Panc1 (cell line): ENCODE results near the gene HDDC2. TPM values are rescaled to one million over a fixed set of nuclear protein-coding genes. Genes with fewer than 3 reads are reported as not detected.

ENCODE experiments used
- ATAC-seq: fragments of 200-7000 bp; cut with Tn5 transposase; 2 replicates; pipeline ENCODE4 v1.9.1; 2020; ENCODE audit warnings: mild to moderate bottlenecking, moderate library complexity
- BruUV-seq: library from RNA; stranded (reverse); fragments of 400-500 nt; replicated peaks from 2 replicates; lab custom pipeline; 2021; lab: Mats Ljungman, UMichigan
- CTCF ChIA-PET: fragments of 300-600 bp; sonication (Branson Sonifier 250); formaldehyde crosslinking; loops from one replicate; lab custom pipeline; 2022; ENCODE audit warnings: antibody characterized with exemption; lab: Charles Lee
- POLR2A ChIA-PET: fragments of 300-600 bp; sonication (Branson Sonifier 250); formaldehyde crosslinking; loops from one replicate; lab custom pipeline; 2022; ENCODE audit warnings: antibody characterized with exemption; lab: Charles Lee
- DNase-seq: peaks from one replicate; pipeline ENCODE4 v3.0.0-alpha.2; 2010; ENCODE audit warnings: low read depth, low spot score
- H3K27ac ChIP-seq: 2 replicates; pipeline ENCODE4 v1.5.1; 2011; ENCODE audit warnings: mild to moderate bottlenecking, low read length, inconsistent platforms
- H3K27me3 ChIP-seq: fragments of 200-500 bp; sonication (Bioruptor generic); 2 replicates; pipeline ENCODE4 v1.6.0; 2014; ENCODE audit warnings: low read length, inconsistent platforms; ENCODE audit not compliant: control insufficient read depth, insufficient read depth
- H3K36me3 ChIP-seq: fragments of 200-500 bp; sonication (Bioruptor generic); 2 replicates; pipeline ENCODE4 v1.5.1; 2014; ENCODE audit warnings: inconsistent platforms, mild to moderate bottlenecking, low read length, moderate library complexity; ENCODE audit not compliant: control insufficient read depth, insufficient read depth
- H3K4me1 ChIP-seq: 2 replicates; pipeline ENCODE4 v1.5.1; 2011; ENCODE audit warnings: inconsistent platforms, mild to moderate bottlenecking, low read length, moderate library complexity; ENCODE audit not compliant: control insufficient read depth, insufficient read depth
- H3K4me3 ChIP-seq, 2 experiments: 2 replicates each; pipeline ENCODE4 v1.5.1; 2011 to 2012; ENCODE audit warnings: low read depth in 2 of 2, low read length in 2 of 2, mild to moderate bottlenecking in 2 of 2, inconsistent platforms in 1 of 2, moderate library complexity in 1 of 2
- H3K9me3 ChIP-seq: fragments of 200-500 bp; sonication (Bioruptor generic); 2 replicates; pipeline ENCODE4 v1.5.1; 2014; ENCODE audit warnings: low read depth, mild to moderate bottlenecking, inconsistent platforms, low read length, moderate library complexity; ENCODE audit not compliant: control insufficient read depth, insufficient read depth
- CTCF ChIP-seq: fragments of 450-650 bp; IDR thresholded peaks from 2 replicates; pipeline ENCODE4 v1.5.1; 2017; ENCODE audit warnings: mild to moderate bottlenecking
- POLR2AphosphoS5 ChIP-seq: IDR thresholded peaks from 2 replicates; pipeline ENCODE4 v1.6.1; 2012; ENCODE audit warnings: mild to moderate bottlenecking, low read depth, low read length, moderate library complexity
- REST ChIP-seq, 2 experiments: IDR thresholded peaks; 2 replicates each; pipeline ENCODE4 v1.6.1; 2011 to 2012; ENCODE audit warnings: low read depth in 2 of 2, control low read depth in 1 of 2, low read length in 1 of 2, mild to moderate bottlenecking in 1 of 2, moderate library complexity in 1 of 2; ENCODE audit not compliant: insufficient read depth in 1 of 2
- SIN3A ChIP-seq: IDR thresholded peaks from 2 replicates; pipeline ENCODE4 v1.6.1; 2012; ENCODE audit warnings: low read depth, mild to moderate bottlenecking, low read length, moderate library complexity, borderline replicate concordance; ENCODE audit not compliant: insufficient read depth
- TCF7L2 ChIP-seq: IDR thresholded peaks from 2 replicates; pipeline ENCODE4 v1.6.1; 2011; ENCODE audit warnings: mild to moderate bottlenecking, low read depth, low read length, inconsistent platforms
- in situ Hi-C: cut with HindIII; loops from 2 replicates; pipeline ENCODE4 v1.10.0; 2016; ENCODE audit warnings: low sequenced_read_pairs, low pct_unique_long_range_greater_than_20kb
- intact Hi-C: fragments of 100-400 bp; cut with micrococcal nuclease; formaldehyde crosslinking; loops from one replicate; pipeline ENCODE4 v1.10.0; 2022; ENCODE audit not compliant: unreplicated experiment
- total RNA-seq: library from RNA; stranded (reverse); gene quantifications from one replicate; pipeline ENCODE4 v1.2.1, GENCODE V29; 2021; ENCODE audit not compliant: unreplicated experiment

Gene HDDC2
- total RNA-seq, 1 experiment from 2014 or later = 88.8 TPM

GRCh38 chr6:125296471-125296870, 5.3 kb downstream of the HDDC2 start:
- intact Hi-C loops = no loop called here
- Histone ChIP-seq H3K36me3 (peaks cover 57% of the 10 kb centered on the region), H3K4me3 (no peak overlapping the region), H3K9me3 (no peaks in the 10 kb centered on the region), H3K4me1 (peaks cover 13% of the 10 kb centered on the region), H3K27ac (no peak overlapping the region), H3K27me3 (no peaks in the 10 kb centered on the region)
- ATAC-seq (no peak), DNase-seq (no peak)
- TF ChIP-seq POLR2AphosphoS5 (no peak), TCF7L2 (no peak), CTCF (no peak), SIN3A (no peak)
- BruUV-seq = no TSS peak
- ChIA-PET CTCF (no interaction called here), POLR2A (no interaction called here)
- in situ Hi-C loops = no loop called here

GRCh38 chr6:125294925-125295324, 6.8 kb downstream of the HDDC2 start:
- peaks cover 61% of the 10 kb centered on the region for H3K36me3 ChIP-seq
- in situ Hi-C loops = no loop called here
- intact Hi-C loops = no loop called here
- H3K9me3 ChIP-seq = no peaks in the 10 kb centered on the region
- H3K27ac ChIP-seq = no peak overlapping the region
- BruUV-seq = no TSS peak
- CTCF ChIA-PET = no interaction called here
- TF ChIP-seq REST (IDR thresholded peaks at IDR 0.05; ENCODE audit: insufficient read depth in 1 of 2, low read depth in 2 of 2, low read length in 1 of 2) = no peak
- peaks cover 2% of the 10 kb centered on the region; the same call in 1 of the 2 replicates for H3K4me1 ChIP-seq
- no peak for DNase-seq
- H3K27me3 ChIP-seq = no peaks in the 10 kb centered on the region
- POLR2A ChIA-PET = no interaction called here
- H3K4me3 ChIP-seq = no peak overlapping the region
- no peak for ATAC-seq

- in situ Hi-C loops (no loop called here), intact Hi-C loops (no loop called here)
- no TSS peak for BruUV-seq
- CTCF ChIA-PET = no interaction called here
- no peak overlapping the region for H3K27ac ChIP-seq
- H3K36me3 ChIP-seq = peaks cover 55% of the 10 kb centered on the region
- no peak for TF ChIP-seq REST (IDR thresholded peaks at IDR 0.05; ENCODE audit: insufficient read depth in 1 of 2, low read depth in 2 of 2, low read length in 1 of 2)
- TF ChIP-seq POLR2AphosphoS5 = no peak
- no peak for TF ChIP-seq CTCF
- no peak for TF ChIP-seq TCF7L2
- TF ChIP-seq SIN3A = no peak
- POLR2A ChIA-PET = interaction anchor here (0.6 kb wide), 1 partner anchor 84 kb away, joined by 5 read pairs; no protein-coding TSS in a partner anchor
- no peaks in the 10 kb centered on the region for H3K27me3 ChIP-seq
- ATAC-seq (no peak), DNase-seq (no peak)
- no peaks in the 10 kb centered on the region for H3K4me1 ChIP-seq
- H3K4me3 ChIP-seq = no peak overlapping the region
- no peaks in the 10 kb centered on the region for H3K9me3 ChIP-seq
These were observed 7.7 kb downstream of the HDDC2 start for GRCh38 chr6:125294036-125294435.
